GM19099 (cell line): Measurements from ENCODE around the gene TRAF4.

Experiments
- POLR2A ChIP-seq: IDR thresholded peaks from 3 replicates; pipeline ENCODE4 v1.6.1; 2011; ENCODE audit warnings: low read depth; ENCODE audit not compliant: insufficient read length; ENCODE audit errors: extremely low read depth

The TRAF4 gene

GRCh38 chr17:28740406-28741357, 3.1 kb upstream of the TRAF4 start:
- no peak for TF ChIP-seq POLR2A

GRCh38 chr17:28741358-28742349, 2.2 kb upstream of the TRAF4 start:
- TF ChIP-seq POLR2A, result no peak

DNA sequence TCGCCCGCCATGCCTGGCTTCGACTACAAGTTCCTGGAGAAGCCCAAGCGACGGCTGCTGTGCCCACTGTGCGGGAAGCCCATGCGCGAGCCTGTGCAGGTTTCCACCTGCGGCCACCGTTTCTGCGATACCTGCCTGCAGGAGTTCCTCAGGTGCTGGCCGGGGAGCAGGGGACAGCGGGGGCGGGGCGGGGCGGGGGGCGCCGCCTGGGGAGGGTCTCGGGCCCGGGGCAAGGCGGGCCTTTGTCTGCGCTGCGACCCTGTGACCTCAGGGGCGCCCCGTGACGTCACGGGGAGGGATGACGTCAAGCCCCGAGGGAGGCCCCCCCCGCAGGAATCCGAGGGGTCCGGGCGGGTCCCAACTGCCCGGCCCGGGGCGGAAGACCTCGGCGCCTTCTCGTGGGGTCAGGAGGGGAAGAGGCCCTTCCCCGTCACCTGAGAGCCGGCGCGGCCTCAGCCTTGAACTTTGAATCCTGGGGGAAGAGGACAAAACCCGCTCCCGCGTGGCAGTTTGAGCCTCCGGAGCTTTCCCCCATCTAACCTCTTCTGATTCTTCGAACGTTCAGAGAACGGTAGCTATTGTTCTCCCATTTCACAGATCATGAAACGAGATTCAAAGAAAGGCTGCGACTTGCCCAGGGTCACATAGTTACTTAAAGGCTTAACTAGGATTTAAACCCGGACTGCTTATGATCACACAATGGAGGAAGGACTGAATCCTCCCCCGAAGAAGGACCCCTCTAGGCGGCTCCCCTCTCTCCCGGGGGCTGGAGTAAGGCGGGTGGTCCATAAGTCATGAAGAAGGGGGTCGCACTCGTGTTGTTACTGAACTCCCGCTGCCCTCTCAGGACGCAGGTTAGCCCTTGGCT, 527 bp downstream of the TRAF4 start:
- no peak for TF ChIP-seq POLR2A

DNA sequence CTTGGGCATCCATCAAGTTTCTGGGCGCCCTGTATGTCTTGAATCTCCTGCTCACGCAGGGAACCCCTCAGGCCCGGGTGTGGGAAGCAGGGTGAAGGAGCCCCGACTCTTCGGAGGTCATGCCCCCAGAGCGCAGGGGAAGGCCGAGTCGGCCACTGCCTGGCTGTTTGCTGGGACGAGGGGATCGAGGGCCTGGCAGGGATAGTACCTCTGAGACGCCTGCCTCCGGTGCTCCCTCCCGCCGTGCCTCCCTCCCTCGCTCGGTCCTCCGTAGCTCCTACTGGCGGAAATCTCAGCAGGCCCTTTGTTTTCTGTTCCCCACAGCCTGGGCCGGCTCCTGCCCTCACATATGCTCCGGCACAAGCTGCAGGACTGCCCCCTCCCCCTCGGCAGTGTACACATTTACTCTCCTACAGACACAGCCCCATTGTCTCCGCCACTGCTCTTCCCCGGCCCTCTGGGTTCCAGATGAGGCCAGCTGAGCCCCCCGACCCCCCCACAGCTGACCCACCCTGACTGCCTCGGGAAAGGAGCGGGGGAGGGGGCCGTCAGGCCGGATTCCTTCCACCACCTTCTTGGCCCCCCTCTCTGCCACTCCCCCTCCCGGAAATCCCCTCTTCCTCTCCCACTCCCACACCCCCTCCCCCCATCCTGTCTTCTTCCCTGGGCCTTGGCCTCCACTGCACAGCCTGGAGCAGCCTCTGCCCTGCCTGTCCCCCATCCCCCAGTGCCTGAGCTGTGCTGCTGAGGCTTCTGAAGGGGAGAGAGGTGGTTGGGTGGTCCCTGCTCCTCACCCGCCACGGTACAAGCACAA, 1.4 kb downstream of the TRAF4 start:
- TF ChIP-seq POLR2A, result peak; percentile 41

DNA sequence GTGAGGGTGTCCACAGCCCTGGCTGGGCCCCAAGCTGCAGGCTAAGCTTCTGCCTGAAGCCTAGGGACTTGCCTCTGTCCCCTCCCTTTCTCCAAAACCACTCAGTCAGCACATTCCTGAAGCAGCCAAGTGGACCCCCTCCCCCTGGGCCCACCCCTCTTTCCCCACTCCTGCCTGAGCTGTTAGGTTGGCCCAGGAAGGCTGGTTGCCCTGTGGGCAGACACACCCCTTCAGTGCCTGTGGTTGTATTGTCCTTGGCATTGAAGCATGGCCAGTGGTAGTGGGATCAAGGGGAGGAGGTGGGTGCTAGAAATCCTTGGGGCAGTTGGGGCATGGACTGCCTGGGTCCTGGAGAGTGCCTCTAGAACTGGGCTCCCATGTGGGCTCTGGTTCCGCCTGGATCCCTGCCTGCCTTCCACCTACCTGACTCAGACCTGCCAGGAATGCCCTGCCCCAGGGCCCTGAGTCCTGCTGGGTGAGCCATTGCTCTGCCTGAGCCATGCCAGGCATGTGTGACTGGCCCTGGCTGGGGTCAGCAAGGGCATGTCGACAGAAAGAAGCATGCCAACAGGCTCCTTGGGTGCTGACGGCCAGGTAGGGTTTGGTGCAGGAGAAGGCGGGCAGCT, 2.1 kb downstream of the TRAF4 start:
- no peak for TF ChIP-seq POLR2A

DNA sequence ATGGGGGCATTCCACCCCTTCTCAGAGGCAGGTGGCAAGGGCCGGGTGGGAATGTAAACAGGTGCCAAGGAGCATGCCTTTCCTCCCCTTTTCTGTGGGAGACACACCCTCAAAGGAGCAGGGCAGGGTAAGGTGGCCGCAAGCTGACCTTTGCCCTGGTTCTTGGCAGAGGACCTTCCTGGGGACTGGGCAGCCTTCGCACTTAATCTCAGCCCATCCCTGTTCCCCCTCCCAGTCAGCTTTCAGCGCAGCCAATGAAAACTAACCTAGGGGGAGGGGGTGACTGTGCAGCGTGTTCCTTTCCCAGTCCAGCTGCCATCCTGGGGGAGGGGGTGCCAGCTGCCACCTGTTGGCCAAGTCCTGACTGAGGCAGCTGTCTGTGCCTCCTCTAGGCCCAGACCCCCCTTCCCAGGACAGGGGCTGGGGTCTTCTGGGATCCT, 2.8 kb downstream of the TRAF4 start:
- TF ChIP-seq POLR2A, result no peak

DNA sequence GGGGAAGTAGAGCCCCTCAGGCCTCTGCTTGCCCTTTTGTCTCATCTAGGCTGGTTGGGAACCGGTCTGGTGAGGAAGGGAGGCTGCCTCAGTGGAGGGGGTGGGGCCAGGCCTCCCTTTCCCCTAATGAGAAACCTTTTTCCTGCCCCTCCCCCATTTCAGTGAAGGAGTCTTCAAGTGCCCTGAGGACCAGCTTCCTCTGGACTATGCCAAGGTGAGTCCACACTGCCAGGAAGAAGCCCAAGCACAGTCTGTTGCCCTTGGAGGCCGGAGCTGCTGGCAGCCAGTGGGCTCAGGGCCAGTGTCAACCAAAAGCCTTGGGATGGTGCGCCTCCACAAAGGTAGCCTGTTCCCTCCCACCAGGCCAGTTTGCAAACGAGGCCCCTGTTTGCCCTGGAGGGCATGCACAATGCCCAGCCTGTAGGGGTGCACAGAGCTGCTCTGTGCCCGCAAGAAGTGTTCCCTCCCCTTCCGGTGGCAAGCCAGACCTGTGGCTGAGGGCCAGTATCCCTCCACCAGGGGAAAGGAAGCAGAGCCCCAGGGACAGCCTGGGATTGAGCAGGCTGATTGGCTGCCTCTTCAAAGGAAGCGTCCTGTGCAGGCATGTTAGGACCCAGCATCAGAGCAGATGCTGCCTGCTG, 3.4 kb downstream of the TRAF4 start:
- TF ChIP-seq POLR2A, result peak; percentile 2

- TF ChIP-seq POLR2A, result no peak
Observed at GRCh38 chr17:28747801-28748750, 4.3 kb downstream of the TRAF4 start.

DNA sequence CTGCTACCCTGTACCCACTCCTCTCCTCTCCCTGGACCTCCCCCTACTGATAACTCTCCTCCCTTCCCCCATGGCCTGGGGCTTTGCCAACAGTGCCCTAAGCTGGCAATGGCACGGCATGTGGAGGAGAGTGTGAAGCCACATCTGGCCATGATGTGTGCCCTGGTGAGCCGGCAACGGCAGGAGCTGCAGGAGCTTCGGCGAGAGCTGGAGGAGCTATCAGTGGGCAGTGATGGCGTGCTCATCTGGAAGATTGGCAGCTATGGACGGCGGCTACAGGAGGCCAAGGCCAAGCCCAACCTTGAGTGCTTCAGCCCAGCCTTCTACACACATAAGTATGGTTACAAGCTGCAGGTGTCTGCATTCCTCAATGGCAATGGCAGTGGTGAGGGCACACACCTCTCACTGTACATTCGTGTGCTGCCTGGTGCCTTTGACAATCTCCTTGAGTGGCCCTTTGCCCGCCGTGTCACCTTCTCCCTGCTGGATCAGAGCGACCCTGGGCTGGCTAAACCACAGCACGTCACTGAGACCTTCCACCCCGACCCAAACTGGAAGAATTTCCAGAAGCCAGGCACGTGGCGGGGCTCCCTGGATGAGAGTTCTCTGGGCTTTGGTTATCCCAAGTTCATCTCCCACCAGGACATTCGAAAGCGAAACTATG, 5.2 kb downstream of the TRAF4 start:
- no peak for TF ChIP-seq POLR2A

GRCh38 chr17:28749516-28750177, 5.8 kb downstream of the TRAF4 start:
- no peak for TF ChIP-seq POLR2A
